Endothelial cell (in vitro differentiated cells): Measurements from ENCODE around the gene PANK3. TPM values are rescaled to one million over a fixed set of nuclear protein-coding genes. Genes with fewer than 3 reads are reported as not detected.

Source experiments
- DNase-seq: peaks from one replicate; pipeline ENCODE4 v3.0.0; 2021; ENCODE audit warnings: low spot score
- H3K27ac Mint-ChIP-seq: one replicate; pipeline ENCODE4 v1.8.0; 2021; ENCODE audit warnings: mixed read lengths, inconsistent platforms; ENCODE audit not compliant: unreplicated experiment
- H3K27me3 Mint-ChIP-seq: one replicate; pipeline ENCODE4 v1.8.0; 2021; ENCODE audit warnings: mild to moderate bottlenecking, moderate library complexity, mixed read lengths, inconsistent platforms; ENCODE audit not compliant: unreplicated experiment
- H3K36me3 Mint-ChIP-seq: one replicate; pipeline ENCODE4 v1.8.0; 2021; ENCODE audit warnings: mild to moderate bottlenecking, low read depth, mixed read lengths, inconsistent platforms; ENCODE audit not compliant: unreplicated experiment
- H3K4me1 Mint-ChIP-seq: one replicate; pipeline ENCODE4 v1.8.0; 2021; ENCODE audit warnings: mild to moderate bottlenecking, mixed read lengths, inconsistent platforms; ENCODE audit not compliant: unreplicated experiment
- H3K4me3 Mint-ChIP-seq: one replicate; pipeline ENCODE4 v1.8.0; 2021; ENCODE audit warnings: mild to moderate bottlenecking, mixed read lengths, inconsistent platforms; ENCODE audit not compliant: unreplicated experiment
- H3K9me3 Mint-ChIP-seq: one replicate; pipeline ENCODE4 v1.8.0; 2021; ENCODE audit warnings: mixed read lengths, inconsistent platforms; ENCODE audit not compliant: unreplicated experiment
- CTCF ChIP-seq: fragments of 200-600 bp; sonication (generic); IDR thresholded peaks from one replicate; pipeline ENCODE4 v1.5.0; 2021; ENCODE audit warnings: antibody characterized with exemption; ENCODE audit not compliant: unreplicated experiment
- total RNA-seq: library from RNA; stranded (reverse); fragmentation: NEBNext Ultra II Directional; extraction: Animal tissue kit (Norgen Biotek cat#: 25700); gene quantifications from one replicate; pipeline ENCODE4 v1.2.1, GENCODE V29; 2021; ENCODE audit not compliant: unreplicated experiment

PANK3 gene
- total RNA-seq, 1 donor from 2014 or later, result 103 TPM

GRCh38 chr5:168608821-168609220 is 29.7 kb upstream of the PANK3 start:
- H3K27me3 Mint-ChIP-seq, result no peaks in the 10 kb centered on the region
- no peaks in the 10 kb centered on the region for H3K9me3 Mint-ChIP-seq
- H3K4me1 Mint-ChIP-seq, result peaks cover under 1% of the 10 kb centered on the region
- H3K4me3 Mint-ChIP-seq, result no peak overlapping the region
- TF ChIP-seq CTCF, result no peak
- no peak for DNase-seq
- H3K36me3 Mint-ChIP-seq, result no peaks in the 10 kb centered on the region
- H3K27ac Mint-ChIP-seq, result no peak overlapping the region

GRCh38 chr5:168608386-168608785 is 29.2 kb upstream of the PANK3 start:
- Mint-ChIP-seq H3K36me3 (no peaks in the 10 kb centered on the region), H3K27ac (no peak overlapping the region), H3K9me3 (no peaks in the 10 kb centered on the region), H3K4me1 (peaks cover 3% of the 10 kb centered on the region), H3K4me3 (no peak overlapping the region), H3K27me3 (no peaks in the 10 kb centered on the region)
- TF ChIP-seq CTCF, result no peak
- DNase-seq, result no peak

GRCh38 chr5:168607946-168608345 is 28.8 kb upstream of the PANK3 start:
- no peak overlapping the region for H3K4me3 Mint-ChIP-seq
- no peaks in the 10 kb centered on the region for H3K36me3 Mint-ChIP-seq
- no peak overlapping the region for H3K27ac Mint-ChIP-seq
- DNase-seq, result no peak
- no peaks in the 10 kb centered on the region for H3K9me3 Mint-ChIP-seq
- TF ChIP-seq CTCF, result no peak
- no peaks in the 10 kb centered on the region for H3K27me3 Mint-ChIP-seq
- H3K4me1 Mint-ChIP-seq, result peaks cover 3% of the 10 kb centered on the region

- no peak for DNase-seq
- H3K9me3 Mint-ChIP-seq, result no peaks in the 10 kb centered on the region
- H3K36me3 Mint-ChIP-seq, result no peaks in the 10 kb centered on the region
- peaks cover 3% of the 10 kb centered on the region for H3K4me1 Mint-ChIP-seq
- no peak overlapping the region for H3K4me3 Mint-ChIP-seq
- no peaks in the 10 kb centered on the region for H3K27me3 Mint-ChIP-seq
- TF ChIP-seq CTCF, result no peak
- no peak overlapping the region for H3K27ac Mint-ChIP-seq
Measured at GRCh38 chr5:168606562-168606961, 27.4 kb upstream of the PANK3 start.

GRCh38 chr5:168604436-168604835 is 25.3 kb upstream of the PANK3 start:
- Mint-ChIP-seq H3K27ac (no peak overlapping the region), H3K27me3 (no peaks in the 10 kb centered on the region), H3K9me3 (no peaks in the 10 kb centered on the region), H3K4me3 (no peak overlapping the region), H3K36me3 (no peaks in the 10 kb centered on the region), H3K4me1 (peaks cover 3% of the 10 kb centered on the region)
- DNase-seq, result no peak
- no peak for TF ChIP-seq CTCF
